ENCODE data around the gene RFX7.

Gene RFX7

GRCh38 chr15:56208185-56208584, 35.5 kb downstream of the RFX7 start:
- TF ChIP-seq MAX (IDR thresholded peaks at IDR 0.05), result no peak
- no peak for TF ChIP-seq RAD21 (IDR thresholded peaks at IDR 0.05; ENCODE audit: low read depth)
- no peak for TF ChIP-seq EP300 (IDR thresholded peaks at IDR 0.05; ENCODE audit: borderline replicate concordance)
- no peak for TF ChIP-seq TEAD4 (IDR thresholded peaks at IDR 0.05)
- TF ChIP-seq YY1 (IDR thresholded peaks at IDR 0.05; ENCODE audit: low read depth), result no peak
- TF ChIP-seq EGR1 (IDR thresholded peaks at IDR 0.05), result no peak
- no peak for TF ChIP-seq FOXM1 (IDR thresholded peaks at IDR 0.05; ENCODE audit: borderline replicate concordance, low read depth)
- no peak for TF ChIP-seq USF1 (IDR thresholded peaks at IDR 0.05)
- TF ChIP-seq TAF1 (IDR thresholded peaks at IDR 0.05; ENCODE audit: low read depth), result no peak
- TF ChIP-seq REST (IDR thresholded peaks at IDR 0.05; ENCODE audit: low read depth), result no peak
- no peak for TF ChIP-seq NFIC (IDR thresholded peaks at IDR 0.05)

DNA sequence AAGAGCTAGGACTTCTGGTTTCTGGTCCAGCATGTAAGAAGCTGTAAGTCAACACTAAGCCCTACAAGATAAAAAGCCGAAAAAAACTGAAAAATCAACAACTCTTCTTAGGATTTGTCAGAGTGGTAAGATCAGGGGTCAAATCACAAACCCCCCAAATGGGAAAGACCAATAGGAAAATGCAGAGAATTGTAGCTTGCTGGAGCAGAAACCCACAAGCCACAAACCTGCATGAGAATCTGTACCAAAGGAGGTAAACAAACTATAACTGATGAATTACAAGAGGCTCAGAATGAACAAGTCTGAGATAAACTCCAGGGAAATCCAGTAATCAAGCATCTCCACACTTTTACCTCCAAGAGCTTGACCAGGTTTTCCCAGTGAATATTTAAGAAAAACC, 36.0 kb downstream of the RFX7 start:
- TF ChIP-seq CREB1 (IDR thresholded peaks at IDR 0.05; ENCODE audit: low read depth) (no peak), EP300 (IDR thresholded peaks at IDR 0.05; ENCODE audit: borderline replicate concordance) (no peak), FOXM1 (IDR thresholded peaks at IDR 0.05; ENCODE audit: borderline replicate concordance, low read depth) (no peak), REST (IDR thresholded peaks at IDR 0.05; ENCODE audit: low read depth) (no peak), YY1 (IDR thresholded peaks at IDR 0.05; ENCODE audit: low read depth) (no peak), ZBTB7A (IDR thresholded peaks at IDR 0.05; ENCODE audit: low read depth) (no peak), USF1 (IDR thresholded peaks at IDR 0.05) (no peak), MAX (IDR thresholded peaks at IDR 0.05) (no peak), TCF12 (IDR thresholded peaks at IDR 0.05; ENCODE audit: low read depth) (no peak)

GRCh38 chr15:56207092-56207491, 36.6 kb downstream of the RFX7 start:
- no peak for TF ChIP-seq MAX (IDR thresholded peaks at IDR 0.05)
- no peak for TF ChIP-seq YY1 (IDR thresholded peaks at IDR 0.05; ENCODE audit: low read depth)
- TF ChIP-seq RAD21 (IDR thresholded peaks at IDR 0.05; ENCODE audit: low read depth), result no peak
- no peak for TF ChIP-seq ZBTB7A (IDR thresholded peaks at IDR 0.05; ENCODE audit: low read depth)
- TF ChIP-seq CEBPB (IDR thresholded peaks at IDR 0.05), result no peak
- TF ChIP-seq NFIC (IDR thresholded peaks at IDR 0.05), result no peak
- TF ChIP-seq TCF12 (IDR thresholded peaks at IDR 0.05; ENCODE audit: low read depth), result no peak
- no peak for TF ChIP-seq USF1 (IDR thresholded peaks at IDR 0.05)
- no peak for TF ChIP-seq EP300 (IDR thresholded peaks at IDR 0.05; ENCODE audit: borderline replicate concordance)
- TF ChIP-seq TEAD4 (IDR thresholded peaks at IDR 0.05), result no peak

- TF ChIP-seq TEAD4 (IDR thresholded peaks at IDR 0.05) (no peak), TAF1 (IDR thresholded peaks at IDR 0.05; ENCODE audit: low read depth) (no peak), EGR1 (IDR thresholded peaks at IDR 0.05) (no peak), YY1 (IDR thresholded peaks at IDR 0.05; ENCODE audit: low read depth) (no peak), RAD21 (IDR thresholded peaks at IDR 0.05; ENCODE audit: low read depth) (no peak), REST (IDR thresholded peaks at IDR 0.05; ENCODE audit: low read depth) (no peak), EP300 (IDR thresholded peaks at IDR 0.05; ENCODE audit: borderline replicate concordance) (no peak), MAX (IDR thresholded peaks at IDR 0.05) (no peak), ZBTB7A (IDR thresholded peaks at IDR 0.05; ENCODE audit: low read depth) (no peak), CREB1 (IDR thresholded peaks at IDR 0.05; ENCODE audit: low read depth) (no peak), TCF12 (IDR thresholded peaks at IDR 0.05; ENCODE audit: low read depth) (no peak), NFIC (IDR thresholded peaks at IDR 0.05) (no peak), USF1 (IDR thresholded peaks at IDR 0.05) (no peak), CEBPB (IDR thresholded peaks at IDR 0.05) (no peak), FOXM1 (IDR thresholded peaks at IDR 0.05; ENCODE audit: borderline replicate concordance, low read depth) (no peak)
Observed at GRCh38 chr15:56205061-56205876, 38.4 kb downstream of the RFX7 start.

All from Ishikawa (cell line).